GM12878 (cell line): Measurements from ENCODE around the gene COMMD3. TPM values are rescaled to one million over a fixed set of nuclear protein-coding genes. Genes with fewer than 3 reads are reported as not detected.

ENCODE experiments used
- ATAC-seq: fragments of 200-7000 bp; cut with Tn5 transposase; 3 replicates; pipeline ENCODE4 v1.9.1; 2020; ENCODE audit warnings: mild to moderate bottlenecking, moderate library complexity
- BruUV-seq: library from RNA; stranded (reverse); fragments of 400-500 nt; replicated peaks from 2 replicates; lab custom pipeline; 2021; lab: Mats Ljungman, UMichigan
- CTCF ChIA-PET: fragments of 300-600 bp; sonication (Branson Sonifier 250); formaldehyde crosslinking; extraction: SDS; loops from one replicate; lab custom pipeline; 2021; ENCODE audit warnings: inconsistent platforms; lab: Yijun Ruan, JAX
- POLR2A ChIA-PET: fragments of 350-600 bp; formaldehyde crosslinking; extraction: SDS; loops from one replicate; lab custom pipeline; 2021; ENCODE audit warnings: inconsistent platforms; lab: Charles Lee
- RAD21 ChIA-PET: fragments of 300-600 bp; sonication (Branson Sonifier 250); formaldehyde crosslinking; loops from one replicate; lab custom pipeline; 2023; ENCODE audit warnings: antibody characterized with exemption; ENCODE audit not compliant: unreplicated experiment; lab: Charles Lee
- SMC1A ChIA-PET: fragments of 300-600 bp; sonication (Branson Sonifier 250); formaldehyde crosslinking; loops from one replicate; lab custom pipeline; 2023; ENCODE audit not compliant: unreplicated experiment, uncharacterized antibody; lab: Charles Lee
- DNase-seq: peaks from one replicate; pipeline ENCODE4 v3.0.0-alpha.2; 2011; ENCODE audit warnings: low read depth, low spot score
- FAIRE-seq: peaks from 3 replicates; lab custom pipeline; 2011; peaks lifted over from hg19 to GRCh38; lab: Jason Lieb, UNC
- H2AFZ ChIP-seq: 2 replicates; pipeline ENCODE4 v1.6.0; 2011; ENCODE audit warnings: low read depth, low read length, control low read depth; ENCODE audit not compliant: control insufficient read depth
- H3K27ac ChIP-seq: 2 replicates; pipeline ENCODE4 v1.5.1; 2011; ENCODE audit warnings: control low read depth; ENCODE audit not compliant: control insufficient read depth, insufficient read depth
- H3K27me3 ChIP-seq, 2 experiments: replicated peaks in 1 of 2; 2 replicates each; pipeline versions ENCODE4 v1.6.0 to v1.6.1; 2011; ENCODE audit warnings: low read length in 1 of 2; ENCODE audit not compliant: control insufficient read depth in 2 of 2, insufficient read depth in 2 of 2
- H3K36me3 ChIP-seq, 2 experiments: 2 replicates each; pipeline ENCODE4 v1.5.1; 2011; ENCODE audit warnings: low read length in 1 of 2; ENCODE audit not compliant: control insufficient read depth in 2 of 2, insufficient read depth in 2 of 2
- H3K4me1 ChIP-seq: 2 replicates; pipeline ENCODE4 v1.6.1; 2011; ENCODE audit warnings: mild to moderate bottlenecking, low read length, moderate library complexity, mixed read lengths; ENCODE audit not compliant: control insufficient read depth, insufficient read depth
- H3K4me2 ChIP-seq: 2 replicates; pipeline ENCODE4 v1.6.0; 2011; ENCODE audit warnings: control low read depth; ENCODE audit not compliant: control insufficient read depth, insufficient read depth
- H3K4me3 ChIP-seq: fragments of 200-600 bp; sonication (generic); 2 replicates; pipeline ENCODE4 v1.5.1; 2016
- H3K79me2 ChIP-seq: 2 replicates; pipeline ENCODE4 v1.6.0; 2011; ENCODE audit warnings: low read length; ENCODE audit not compliant: control insufficient read depth, insufficient read depth
- H3K9ac ChIP-seq: 2 replicates; pipeline ENCODE4 v1.8.0; 2011; ENCODE audit warnings: low read length, control low read depth, mixed read lengths; ENCODE audit not compliant: control insufficient read depth, insufficient read depth
- H3K9me3 ChIP-seq: replicated peaks from 3 replicates; pipeline ENCODE4 v1.5.1; 2011; ENCODE audit warnings: mild to moderate bottlenecking, low read length; ENCODE audit not compliant: control insufficient read depth, insufficient read depth
- H4K20me1 ChIP-seq: 2 replicates; pipeline ENCODE4 v1.6.0; 2011; ENCODE audit not compliant: control insufficient read depth, insufficient read depth
- ATF3 ChIP-seq: IDR thresholded peaks from 2 replicates; pipeline ENCODE4 v1.6.1; 2011; ENCODE audit warnings: low read depth, mild to moderate bottlenecking, low read length, moderate library complexity, borderline replicate concordance; ENCODE audit errors: extremely low read depth
- DPF2 ChIP-seq: fragments of 450-650 bp; IDR thresholded peaks from 2 replicates; pipeline ENCODE4 v1.6.1; 2017; ENCODE audit warnings: mild to moderate bottlenecking
- EGR1 ChIP-seq, 2 experiments: IDR thresholded peaks; 1 replicate in 1 of 2; 2 replicates in 1 of 2; pipeline ENCODE4 v1.6.1; 2011 to 2012; ENCODE audit warnings: low read depth in 2 of 2, low read length in 2 of 2, borderline replicate concordance in 1 of 2, mild to moderate bottlenecking in 1 of 2, moderate library complexity in 1 of 2
- ESRRA ChIP-seq: IDR thresholded peaks from 2 replicates; pipeline ENCODE4 v1.6.1; 2012; ENCODE audit warnings: mild to moderate bottlenecking, low read length, improper control_type of control experiment
- FOS ChIP-seq: IDR thresholded peaks from 3 replicates; pipeline ENCODE4 v1.6.1; 2011; ENCODE audit warnings: borderline replicate concordance; ENCODE audit not compliant: insufficient read length; ENCODE audit errors: extremely low read depth
- FOXM1 ChIP-seq: IDR thresholded peaks from 2 replicates; pipeline ENCODE4 v1.6.1; 2012; ENCODE audit warnings: low read depth, mild to moderate bottlenecking, inconsistent platforms, low read length, moderate library complexity
- RAD21 ChIP-seq: IDR thresholded peaks from 2 replicates; pipeline ENCODE4 v1.6.1; 2011; ENCODE audit warnings: mild to moderate bottlenecking, low read depth, low read length, moderate library complexity; ENCODE audit not compliant: insufficient read depth
- RAD51 ChIP-seq: fragments of 450-650 bp; IDR thresholded peaks from 2 replicates; pipeline ENCODE4 v1.6.1; 2016; ENCODE audit warnings: moderate library complexity, mild to moderate bottlenecking, inconsistent platforms
- SUPT20H ChIP-seq: IDR thresholded peaks from 2 replicates; pipeline ENCODE4 v1.6.1; 2011; ENCODE audit warnings: low read depth, mild to moderate bottlenecking, low read length, moderate library complexity, borderline replicate concordance; ENCODE audit not compliant: control insufficient read depth
- ZBTB33 ChIP-seq: fragments of 450-650 bp; IDR thresholded peaks from 2 replicates; pipeline ENCODE4 v1.6.1; 2017; ENCODE audit warnings: mild to moderate bottlenecking
- WGBS: methylation state at CpG from one replicate; pipeline ENCODE4 v1.1.6; 2016; ENCODE audit warnings: low lambda C conversion rate; ENCODE audit not compliant: insufficient replicate concordance, insufficient coverage; ENCODE audit errors: missing lambda C conversion rate; 5-methylcytosine and 5-hydroxymethylcytosine counted together
- in situ Hi-C: fragments of 300-500 bp; cut with MboI; formaldehyde crosslinking; loops from 9 replicates; pipeline ENCODE4 v1.14.3; 2018; ENCODE audit warnings: mixed read lengths
- intact Hi-C: fragments of 100-400 bp; cut with micrococcal nuclease; formaldehyde crosslinking; loops from one replicate; pipeline ENCODE4 v1.14.2; 2022; ENCODE audit not compliant: unreplicated experiment
- polyA plus RNA-seq, 11 experiments: library from polyadenylated mRNA; depleted of rRNA in 4 of 11; unstranded in 6 of 11; stranded (reverse) in 5 of 11; fragments of >200 nt; fragmentation: Nextera tagmentation in 4 of 11; fragmentation: Illumina TruSeq in 1 of 11; extraction: Ambion mirVana in 4 of 11; extraction: Trizol in 1 of 11; gene quantifications; 1 replicate in 1 of 11; 2 replicates in 10 of 11; pipeline versions ENCODE4 v1.2.1 to v1.2.3, GENCODE V29; 2011 to 2016; ENCODE audit warnings: inconsistent platforms in 2 of 11, missing spikeins in 2 of 11, low read depth in 1 of 11
- total RNA-seq, 4 experiments: library from RNA; depleted of rRNA in 3 of 4; stranded (reverse); fragments of >200 nt in 3 of 4; fragmentation: Illumina TruSeq in 1 of 4; extraction: Trizol in 1 of 4; gene quantifications; 2 replicates each; pipeline versions ENCODE4 v1.2.1 to v1.2.3, GENCODE V29; 2013 to 2021

COMMD3 gene
- total and polyA plus RNA-seq, 10 of the 15 experiments (the other 5 are each of a cell fraction or from before 2014, with no cell fraction given), result 64.5 to 248 (median 84.4) TPM

GRCh38 chr10:22285130-22285529 lies 31.1 kb upstream of the COMMD3 start:
- H3K4me3 ChIP-seq, result no peak overlapping the region
- H3K27ac ChIP-seq, result no peak overlapping the region
- no TSS peak for BruUV-seq
- H3K4me2 ChIP-seq, result no peak overlapping the region
- H3K9ac ChIP-seq, result no peak overlapping the region
- in situ Hi-C loops (no loop called here), intact Hi-C loops (no loop called here)
- no peak for TF ChIP-seq ZBTB33
- no peak for TF ChIP-seq EGR1 (IDR thresholded peaks at IDR 0.05; ENCODE audit: borderline replicate concordance in 1 of 2, low read depth in 2 of 2, low read length in 2 of 2)
- TF ChIP-seq ATF3, result no peak
- TF ChIP-seq FOS, result no peak
- TF ChIP-seq SUPT20H, result no peak
- TF ChIP-seq RAD51, result no peak
- TF ChIP-seq RAD21, result no peak
- no peak for TF ChIP-seq DPF2
- TF ChIP-seq ESRRA, result no peak
- TF ChIP-seq FOXM1, result no peak
- 57% methylated on average over 3 of the region's 3 CpGs for WGBS
- ChIA-PET SMC1A (interaction anchor here (0.5 to 1.4 kb wide), 2 partner anchors 15 to 386 kb away, joined by 3 to 4 read pairs; no protein-coding TSS in a partner anchor), RAD21 (no interaction called here), CTCF (interaction anchor here (0.9 to 1.1 kb wide), 2 partner anchors 14 to 17 kb away, joined by 3 read pairs; no protein-coding TSS in a partner anchor), POLR2A (no interaction called here)
- no peaks in the 10 kb centered on the region for H3K4me1 ChIP-seq
- H3K27me3 ChIP-seq, result no peaks in the 10 kb centered on the region; a peak in 1 of 4 replicates
- ATAC-seq, result no peak
- H4K20me1 ChIP-seq, result no peaks in the 10 kb centered on the region
- no peak for FAIRE-seq
- H2AFZ ChIP-seq, result no peak overlapping the region
- H3K36me3 ChIP-seq, result no peaks in the 10 kb centered on the region
- DNase-seq, result no peak
- H3K9me3 ChIP-seq, result no peaks in the 10 kb centered on the region
- H3K79me2 ChIP-seq, result no peaks in the 10 kb centered on the region
